ENCODE results near the gene AUTS2.

DNA sequence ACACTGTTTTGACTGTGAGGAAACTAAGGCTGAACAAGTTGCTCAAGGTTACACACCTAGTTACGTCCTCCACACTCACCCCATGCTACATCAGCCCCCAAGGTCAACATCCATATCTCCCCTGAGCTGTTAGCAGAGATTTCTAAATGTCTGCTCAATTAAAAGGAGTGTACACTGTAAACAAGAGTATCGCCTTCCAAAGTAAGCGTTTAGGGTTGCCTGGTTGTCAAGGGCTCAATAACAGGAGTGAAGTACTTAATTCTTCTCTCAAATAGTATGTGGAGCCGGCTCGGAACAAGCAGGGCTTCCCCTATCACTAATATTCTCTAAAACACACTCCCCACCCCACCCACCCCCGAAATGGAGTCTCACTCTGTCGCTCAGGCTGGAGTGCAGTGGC lies 1120.8 kb downstream of the AUTS2 start:
- TF ChIP-seq, protein P1, sequence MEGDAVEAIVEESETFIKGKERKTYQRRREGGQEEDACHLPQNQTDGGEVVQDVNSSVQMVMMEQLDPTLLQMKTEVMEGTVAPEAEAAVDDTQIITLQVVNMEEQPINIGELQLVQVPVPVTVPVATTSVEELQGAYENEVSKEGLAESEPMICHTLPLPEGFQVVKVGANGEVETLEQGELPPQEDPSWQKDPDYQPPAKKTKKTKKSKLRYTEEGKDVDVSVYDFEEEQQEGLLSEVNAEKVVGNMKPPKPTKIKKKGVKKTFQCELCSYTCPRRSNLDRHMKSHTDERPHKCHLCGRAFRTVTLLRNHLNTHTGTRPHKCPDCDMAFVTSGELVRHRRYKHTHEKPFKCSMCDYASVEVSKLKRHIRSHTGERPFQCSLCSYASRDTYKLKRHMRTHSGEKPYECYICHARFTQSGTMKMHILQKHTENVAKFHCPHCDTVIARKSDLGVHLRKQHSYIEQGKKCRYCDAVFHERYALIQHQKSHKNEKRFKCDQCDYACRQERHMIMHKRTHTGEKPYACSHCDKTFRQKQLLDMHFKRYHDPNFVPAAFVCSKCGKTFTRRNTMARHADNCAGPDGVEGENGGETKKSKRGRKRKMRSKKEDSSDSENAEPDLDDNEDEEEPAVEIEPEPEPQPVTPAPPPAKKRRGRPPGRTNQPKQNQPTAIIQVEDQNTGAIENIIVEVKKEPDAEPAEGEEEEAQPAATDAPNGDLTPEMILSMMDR (IDR thresholded peaks at IDR 0.05; ENCODE audit: insufficient read depth, low read length) = no peak
- TF ChIP-seq POLR2AphosphoS5 (IDR thresholded peaks at IDR 0.05; ENCODE audit: low read depth) = no peak

All from HL-60 (cell line).